Hematopoietic multipotent progenitor cell treated with erythropoietin and hydrocortisone succinate and interleukin-3 and kit ligand, for 6 days (in vitro differentiated cells): Measurements from ENCODE around the gene ZNF222.

ENCODE experiments used
- DNase-seq: peaks from one replicate; pipeline ENCODE4 v3.0.0-alpha.2; 2015

Gene ZNF222

DNA sequence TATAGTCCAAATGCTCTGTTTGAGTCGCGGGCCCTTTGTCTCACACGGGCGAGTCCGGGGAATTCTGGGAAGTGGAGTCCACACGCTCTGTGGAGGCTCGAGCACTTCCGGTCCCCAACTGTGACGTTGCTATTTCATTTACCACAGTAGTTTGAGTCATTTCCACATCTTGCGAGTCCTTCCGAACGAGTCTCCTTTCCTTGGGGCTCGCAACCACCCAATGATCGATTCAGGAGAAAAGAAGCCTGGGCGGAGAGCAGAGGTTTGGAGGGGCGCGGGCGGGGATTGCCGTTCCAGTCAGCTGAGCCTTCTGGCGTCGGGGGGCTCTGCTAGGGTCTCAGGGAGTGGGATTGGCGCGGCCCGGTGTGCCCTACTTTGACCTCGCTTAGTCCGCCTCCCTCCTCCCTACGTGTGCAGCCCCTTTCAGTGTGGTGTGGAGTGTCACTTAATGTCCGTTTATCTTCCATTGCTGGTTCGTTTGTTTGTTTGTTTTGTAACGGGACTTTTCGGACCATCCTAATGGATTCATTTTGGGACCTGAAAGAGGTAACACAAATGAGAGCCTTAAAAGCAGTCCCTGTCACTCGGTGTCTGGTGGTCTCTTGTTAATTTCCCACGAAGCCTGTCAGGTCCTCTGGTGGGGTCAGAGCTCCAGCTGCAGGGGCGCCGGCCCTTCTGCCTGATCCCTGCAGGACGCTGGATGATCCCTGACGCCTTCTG is at the start of gene ZNF222:
Gene ZNF222, plus strand, starts transcription at position 163 of the 720 bp plus-strand sequence. Its CDS starts 58 bp downstream, at position 221.
- peak; percentile 96 for DNase-seq

DNA sequence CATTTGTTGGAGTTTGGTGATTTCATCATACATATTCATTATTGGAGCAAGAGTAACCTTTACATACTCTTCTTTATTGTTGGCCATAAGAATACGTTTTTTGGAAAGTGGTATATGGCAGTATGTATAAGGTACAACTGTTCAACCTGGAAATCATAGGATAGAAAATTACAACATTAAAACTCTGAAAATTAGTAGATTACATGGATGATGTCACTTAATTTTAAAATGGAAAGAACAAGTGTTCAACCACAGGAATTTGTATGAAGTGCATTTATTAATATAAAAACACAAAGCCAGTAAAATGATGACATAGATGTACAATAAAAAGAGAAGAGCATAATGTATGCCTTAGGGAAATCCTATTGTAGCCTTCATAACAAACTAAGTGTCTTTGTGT is 48.4 kb upstream of the ZNF222 start:
- no peak for DNase-seq

DNA sequence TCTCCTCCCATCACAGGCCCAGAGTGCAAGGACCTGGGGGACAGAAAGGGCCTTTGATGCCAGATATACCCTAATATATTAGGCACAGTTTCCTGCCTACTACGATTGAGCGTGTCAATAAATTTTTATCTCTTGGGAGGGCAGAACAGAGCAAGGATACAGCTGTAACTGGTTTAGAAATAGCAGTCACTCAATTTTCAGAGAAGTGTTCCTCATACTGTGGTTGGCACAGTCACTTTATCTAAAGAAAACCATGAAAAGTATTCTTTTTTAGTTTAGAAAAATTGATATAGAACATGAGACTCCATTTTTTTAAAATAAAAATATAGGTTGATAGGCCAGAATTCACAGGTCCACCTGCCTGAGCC is 41.7 kb upstream of the ZNF222 start:
- DNase-seq = no peak

DNA sequence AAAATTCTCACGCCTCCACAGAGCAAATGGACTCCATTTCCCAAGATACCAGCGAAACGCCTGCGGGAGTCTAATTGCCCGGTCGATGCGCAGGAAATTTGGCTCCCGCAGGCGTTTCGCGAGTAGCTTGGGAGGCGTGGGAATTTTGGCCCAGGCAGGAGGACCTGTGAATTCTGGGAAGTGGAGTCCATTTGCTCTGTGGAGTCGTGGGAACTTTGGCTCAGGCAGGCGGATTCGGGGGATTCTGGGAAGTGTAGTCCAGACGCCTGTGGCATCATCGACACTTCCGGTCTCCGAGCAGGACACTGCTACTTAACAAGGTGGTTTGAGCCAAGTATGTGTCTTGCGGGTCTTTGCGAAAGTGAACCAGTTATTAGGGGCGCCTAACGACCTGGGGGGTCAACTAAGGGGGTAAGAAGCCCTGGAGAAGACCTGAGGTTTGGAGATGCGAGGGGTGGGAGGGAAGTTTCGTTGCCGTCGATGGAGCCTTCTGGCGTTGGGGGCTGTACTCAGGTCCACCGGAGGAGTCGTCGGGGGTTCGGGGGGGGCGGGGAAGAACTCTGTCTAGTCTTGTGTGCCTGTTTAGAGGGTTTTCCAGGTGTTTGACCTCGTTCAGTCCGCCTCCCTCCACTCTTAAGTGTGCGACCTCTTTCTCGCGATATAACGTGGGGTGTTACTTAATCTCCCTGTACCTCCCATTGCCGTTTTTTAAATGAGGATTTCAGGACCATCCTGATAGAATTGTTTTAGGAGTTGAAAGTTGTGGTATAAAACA is 41.1 kb upstream of the ZNF222 start, which contains the start of gene ZNF155:
Gene ZNF155, plus strand, starts transcription at position 277 of the 775 bp plus-strand sequence. CDS start 4,356 bp downstream, outside the sequence.
- peak; percentile 93 for DNase-seq

DNA sequence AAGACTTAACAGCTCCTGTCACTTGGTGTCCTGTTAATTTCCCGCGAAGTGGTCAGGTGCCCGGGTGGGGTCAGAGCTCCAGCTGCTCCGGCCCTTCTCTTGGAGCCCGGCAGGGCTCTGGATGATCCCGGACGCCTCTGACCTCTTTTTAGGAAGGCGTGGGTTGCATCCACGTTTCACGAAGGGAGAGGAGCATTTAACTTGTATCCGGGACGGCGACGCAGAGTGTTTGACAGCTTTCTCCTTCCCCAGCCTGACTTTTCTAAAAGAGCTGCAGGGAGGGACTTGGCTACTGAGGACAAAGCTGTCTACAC is 40.5 kb upstream of the ZNF222 start:
- no peak for DNase-seq

GRCh38 chr19:43997631-43998290 is 27.4 kb upstream of the ZNF222 start:
- no peak for DNase-seq

- DNase-seq = peak; percentile 24
These were observed 23.0 kb upstream of the ZNF222 start for GRCh38 chr19:44002212-44002565.

DNA sequence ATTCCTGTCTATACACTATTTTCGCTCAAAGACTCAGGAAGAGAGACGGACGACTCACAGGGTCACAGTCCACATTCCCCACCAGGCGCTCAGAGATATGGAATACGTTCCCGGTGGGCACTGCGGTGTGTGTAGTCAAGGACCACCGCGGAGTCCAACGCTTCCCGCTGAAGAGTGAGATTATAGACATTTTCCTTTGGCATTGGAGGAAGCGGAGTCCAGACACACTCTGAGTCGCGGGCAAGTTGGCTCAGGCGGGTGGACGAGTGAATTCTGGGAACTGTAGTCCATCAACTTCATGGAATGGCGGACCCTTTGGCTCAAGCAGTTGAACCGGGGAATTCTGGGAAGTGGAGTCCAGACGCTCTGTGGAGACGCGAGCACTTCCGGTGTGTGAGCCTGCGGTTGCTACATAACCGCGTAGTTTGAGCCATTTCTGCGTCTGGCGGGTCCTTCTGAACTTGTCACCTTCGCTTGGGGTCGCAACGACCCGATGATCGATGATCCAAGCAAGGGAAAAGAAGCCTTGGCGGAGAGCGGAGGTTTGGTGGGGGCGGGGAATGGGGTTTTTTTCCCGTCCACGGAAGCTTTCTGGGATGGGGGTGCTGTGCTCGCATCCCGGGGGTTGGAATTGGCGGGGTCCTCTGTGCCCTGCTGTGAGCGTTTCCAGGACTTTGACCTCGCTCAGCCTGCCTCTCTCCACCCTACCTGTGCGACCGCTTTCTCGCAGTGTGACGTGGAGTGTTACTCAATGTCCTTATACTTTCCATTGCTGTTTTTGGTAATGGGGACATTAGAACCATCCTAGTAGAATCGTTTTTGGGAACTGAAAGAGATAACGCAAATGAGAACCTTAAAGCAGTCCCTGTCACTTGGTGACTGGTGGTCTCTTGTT is 22.4 kb upstream of the ZNF222 start, which contains the start of gene ZNF230:
Gene ZNF230, plus strand, starts transcription at position 392 of the 895 bp plus-strand sequence. CDS start 4,122 bp downstream, outside the sequence.
- DNase-seq = peak; percentile 99

- peak; percentile 54 for DNase-seq
These were observed 21.6 kb upstream of the ZNF222 start for GRCh38 chr19:44003461-44004009.

DNA sequence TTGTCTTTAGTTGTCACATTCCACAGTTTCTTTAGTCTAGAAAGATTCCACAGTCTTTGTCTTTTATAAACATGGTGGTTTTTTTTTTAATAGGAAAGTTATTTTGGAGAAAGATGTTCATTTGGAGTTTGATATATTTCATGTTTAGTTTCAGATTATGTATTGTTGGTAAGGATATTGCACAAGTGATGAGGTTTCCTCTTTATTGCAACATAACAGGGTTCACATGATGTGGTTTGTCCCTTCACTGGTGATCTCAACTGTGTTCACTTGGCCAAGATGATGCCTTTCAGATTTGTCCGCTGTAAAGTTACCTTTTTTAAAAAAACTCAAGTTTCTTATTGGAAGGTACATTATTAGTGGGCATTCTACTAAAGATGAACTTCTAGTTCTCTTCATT is 19.2 kb upstream of the ZNF222 start:
- peak; percentile 61 for DNase-seq

DNA sequence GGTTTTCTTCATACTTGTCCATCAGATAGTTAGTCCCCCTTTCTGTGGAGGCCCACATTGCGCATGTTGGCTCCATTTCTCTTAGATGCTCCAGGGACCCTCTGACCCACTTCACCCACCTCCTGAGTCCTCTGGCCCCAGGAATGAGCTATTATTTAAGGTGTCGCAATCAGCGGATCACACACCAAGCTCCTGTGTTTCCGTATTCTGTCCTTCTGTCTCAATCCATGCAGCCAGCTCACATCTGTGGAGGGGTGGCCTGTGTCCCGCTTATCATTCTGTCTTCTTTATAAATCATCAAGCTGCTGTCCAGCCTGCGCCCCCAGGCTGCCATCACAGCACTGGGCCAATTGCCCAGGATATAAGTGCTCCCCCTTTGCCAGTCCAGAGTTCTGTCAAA is 17.7 kb upstream of the ZNF222 start:
- DNase-seq = no peak

GRCh38 chr19:44010468-44010867 is 14.7 kb upstream of the ZNF222 start:
- DNase-seq = no peak

GRCh38 chr19:44019498-44019897 is 5.7 kb upstream of the ZNF222 start:
- DNase-seq = no peak

DNA sequence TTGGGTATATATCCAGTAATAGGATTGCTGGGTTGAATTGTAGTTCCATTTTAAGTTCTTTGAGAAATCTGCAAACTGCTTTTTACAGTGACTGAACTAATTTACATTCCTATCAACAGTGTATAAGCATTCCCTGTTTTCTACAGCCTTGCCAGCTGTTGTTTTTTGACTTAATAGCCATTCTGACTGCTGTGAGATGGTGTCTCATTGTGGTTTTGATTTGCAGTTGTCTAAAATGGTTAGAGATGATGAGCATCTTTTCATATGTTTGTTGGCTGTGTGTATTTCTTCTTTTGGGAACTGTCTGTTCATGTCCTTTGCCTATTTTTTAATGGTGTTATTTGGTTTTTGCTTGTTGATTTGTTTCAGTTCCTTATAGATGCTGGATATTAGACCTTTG is 4.0 kb upstream of the ZNF222 start:
- no peak for DNase-seq

DNA sequence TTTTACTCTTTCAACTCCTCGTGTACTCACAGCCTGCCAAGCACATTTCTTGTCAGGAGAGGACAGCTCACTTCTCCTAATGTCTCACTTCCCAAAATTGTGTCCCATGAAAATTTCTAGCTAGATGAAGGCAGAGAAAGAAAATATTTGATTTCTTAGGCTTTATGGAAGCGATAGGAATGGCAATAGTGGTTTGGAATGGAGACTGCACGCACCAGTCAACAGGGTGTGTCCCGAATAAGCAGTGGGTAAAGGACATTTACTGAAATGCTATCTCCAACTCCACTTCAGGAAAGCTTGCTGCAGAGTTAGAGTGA is 321 bp upstream of the ZNF222 start:
- no peak for DNase-seq

- no peak for DNase-seq
These were observed 1.4 kb downstream of the ZNF222 start for GRCh38 chr19:44026622-44027021.

GRCh38 chr19:44032001-44032610 is 6.9 kb downstream of the ZNF222 start:
- no peak for DNase-seq

GRCh38 chr19:44042147-44042546 is 17.0 kb downstream of the ZNF222 start:
- no peak for DNase-seq

DNA sequence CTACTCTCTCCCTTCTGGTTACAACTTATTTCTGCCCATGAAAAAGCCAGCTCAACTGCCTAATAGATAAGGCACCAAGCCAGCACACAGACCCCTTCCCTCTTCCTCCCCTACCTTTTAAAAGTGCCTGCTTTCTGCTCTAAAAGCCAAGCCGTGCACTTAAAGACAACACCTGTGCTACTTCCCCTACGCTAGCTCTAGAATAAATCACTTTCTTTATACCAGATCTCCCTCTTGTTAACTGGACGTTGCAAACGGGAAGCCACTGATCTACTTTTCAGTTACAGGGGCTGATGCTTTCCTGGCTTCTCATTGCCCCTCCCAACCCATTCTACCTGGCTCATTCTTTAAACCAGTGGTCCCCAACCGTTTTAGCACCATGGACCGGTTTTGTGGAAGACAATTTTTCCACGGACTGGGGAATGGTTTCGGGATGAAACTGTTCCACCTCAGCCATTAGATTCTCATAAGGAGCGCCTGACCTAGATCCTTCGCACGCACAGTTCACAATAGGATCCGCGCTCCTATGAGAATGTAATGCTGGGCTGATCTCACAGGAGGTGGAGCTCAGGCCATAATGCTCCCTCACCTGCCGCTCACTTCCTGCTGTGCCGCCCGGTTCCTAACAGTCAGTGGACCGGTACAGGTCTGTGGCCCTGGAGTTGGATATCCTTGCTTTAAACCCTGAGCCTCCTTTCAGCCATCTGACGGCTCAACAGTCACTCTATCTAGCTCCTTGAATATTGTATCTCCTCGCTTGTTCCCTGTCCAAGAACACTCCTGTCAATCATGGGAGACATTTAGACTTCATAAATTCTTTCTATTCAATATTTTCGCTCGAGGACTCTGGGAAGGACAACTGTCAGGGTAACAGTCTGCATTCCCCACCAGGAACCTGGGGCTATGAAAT is 25.8 kb downstream of the ZNF222 start:
- peak; percentile 58 for DNase-seq

- DNase-seq = peak; percentile 96
These were observed 26.6 kb downstream of the ZNF222 start, which contains the start of gene ZNF223 for GRCh38 chr19:44051650-44052402. TSS of gene ZNF223 (plus strand) at chr19:44052036. CDS start at chr19:44055177, 3,141 bp downstream.
